CD14-positive monocyte (primary cell): ENCODE measurements around the gene HSP90B1. TPM values are rescaled to one million over a fixed set of nuclear protein-coding genes. Genes with fewer than 3 reads are reported as not detected.

Source experiments
- DNase-seq, 3 donors: peaks; one replicate each; pipeline ENCODE4 v3.0.0-alpha.2; 2011 to 2022
- H2AFZ ChIP-seq: 2 replicates; pipeline ENCODE4 v1.6.0; 2012; ENCODE audit warnings: mild to moderate bottlenecking, low read depth, low read length, inconsistent platforms; ENCODE audit not compliant: insufficient read depth, poor library complexity, severe bottlenecking
- H3K27ac ChIP-seq, 2 donors: 1 replicate in 1 of 2; 2 replicates in 1 of 2; pipeline ENCODE4 v1.5.1; 2012 to 2013; ENCODE audit warnings: low read length in 2 of 2, control low read depth in 1 of 2, inconsistent platforms in 1 of 2, low read depth in 1 of 2, mild to moderate bottlenecking in 1 of 2
- H3K27me3 ChIP-seq, 2 donors: one replicate each; pipeline versions ENCODE4 v1.6.0 to v1.6.1; 2011 to 2013; ENCODE audit warnings: low read length in 2 of 2; ENCODE audit not compliant: control insufficient read depth in 2 of 2, insufficient read depth in 2 of 2
- H3K36me3 ChIP-seq, 2 donors: replicated peaks in 1 of 2; 1 replicate in 1 of 2; 2 replicates in 1 of 2; pipeline versions ENCODE4 v1.5.1 to v1.6.1; 2012 to 2013; ENCODE audit warnings: low read length in 2 of 2, control low read depth in 1 of 2, inconsistent platforms in 1 of 2, mild to moderate bottlenecking in 1 of 2; ENCODE audit not compliant: insufficient read depth in 2 of 2, control insufficient read depth in 1 of 2
- H3K4me1 ChIP-seq, 2 donors: 1 replicate in 1 of 2; 2 replicates in 1 of 2; pipeline versions ENCODE4 v1.5.1 to v1.6.1; 2012 to 2013; ENCODE audit warnings: low read length in 2 of 2, control low read depth in 1 of 2, inconsistent platforms in 1 of 2, mild to moderate bottlenecking in 1 of 2, moderate library complexity in 1 of 2; ENCODE audit not compliant: insufficient read depth in 2 of 2, control insufficient read depth in 1 of 2
- H3K4me2 ChIP-seq: replicated peaks from 2 replicates; pipeline ENCODE3; 2012; ENCODE audit warnings: low read length, moderate library complexity, mild to moderate bottlenecking; ENCODE audit not compliant: poor library complexity, severe bottlenecking; ENCODE audit errors: extremely low read depth
- H3K4me3 ChIP-seq, 3 experiments: fragments of 200-600 bp in 1 of 3; sonication (generic) in 1 of 3; replicated peaks in 1 of 3; 1 replicate in 2 of 3; 2 replicates in 1 of 3; pipeline ENCODE4 v1.5.1; 2011 to 2013; ENCODE audit warnings: low read length in 3 of 3, mild to moderate bottlenecking in 3 of 3, control low read depth in 2 of 3, low read depth in 2 of 3, inconsistent platforms in 1 of 3, moderate library complexity in 1 of 3
- H3K79me2 ChIP-seq: 2 replicates; pipeline ENCODE4 v1.6.0; 2012; ENCODE audit warnings: mild to moderate bottlenecking, control low read depth, inconsistent platforms, low read length, moderate library complexity; ENCODE audit not compliant: insufficient read depth
- H3K9ac ChIP-seq: 2 replicates; pipeline ENCODE4 v1.6.0; 2017; ENCODE audit warnings: low read length, mild to moderate bottlenecking; ENCODE audit not compliant: insufficient read depth, poor library complexity, severe bottlenecking
- H3K9me3 ChIP-seq, 2 donors: replicated peaks in 1 of 2; 1 replicate in 1 of 2; 2 replicates in 1 of 2; pipeline versions ENCODE4 v1.5.1 to v1.6.1; 2012 to 2013; ENCODE audit warnings: low read length in 2 of 2, control low read depth in 1 of 2; ENCODE audit not compliant: control insufficient read depth in 1 of 2, insufficient read depth in 1 of 2
- H4K20me1 ChIP-seq: 2 replicates; pipeline ENCODE4 v1.6.0; 2012; ENCODE audit warnings: mild to moderate bottlenecking, low read length, control low read depth, moderate library complexity; ENCODE audit not compliant: insufficient read depth
- H3K27ac Mint-ChIP-seq, 7 donors: one replicate each; pipeline ENCODE4 v1.8.0; 2020; ENCODE audit warnings: mild to moderate bottlenecking in 7 of 7, mixed read lengths in 7 of 7, moderate library complexity in 6 of 7, inconsistent platforms in 2 of 7
- H3K27me3 Mint-ChIP-seq, 3 donors: one replicate each; pipeline ENCODE4 v1.8.0; 2021 to 2022; ENCODE audit warnings: low read depth in 3 of 3, mild to moderate bottlenecking in 3 of 3, mixed read lengths in 3 of 3, moderate library complexity in 3 of 3, inconsistent platforms in 1 of 3
- H3K36me3 Mint-ChIP-seq, 2 donors: one replicate each; pipeline ENCODE4 v1.8.0; 2020; ENCODE audit warnings: mixed read lengths in 2 of 2, inconsistent platforms in 1 of 2, mild to moderate bottlenecking in 1 of 2
- H3K4me1 Mint-ChIP-seq: one replicate; pipeline ENCODE4 v1.8.0; 2020; ENCODE audit warnings: mild to moderate bottlenecking, mixed read lengths
- H3K4me3 Mint-ChIP-seq, 2 donors: one replicate each; pipeline ENCODE4 v1.8.0; 2020; ENCODE audit warnings: mild to moderate bottlenecking in 2 of 2, mixed read lengths in 2 of 2, moderate library complexity in 1 of 2
- H3K9me3 Mint-ChIP-seq, 7 donors: one replicate each; pipeline ENCODE4 v1.8.0; 2020 to 2022; ENCODE audit warnings: mixed read lengths in 7 of 7, mild to moderate bottlenecking in 6 of 7, moderate library complexity in 6 of 7, inconsistent platforms in 2 of 7
- WGBS: methylation state at CpG from one replicate; pipeline ENCODE4 v1.1.5; 2013; ENCODE audit warnings: missing lambda C conversion rate; ENCODE audit not compliant: insufficient coverage; 5-methylcytosine and 5-hydroxymethylcytosine counted together
- intact Hi-C, 2 donors: fragments of 100-400 bp; cut with micrococcal nuclease; formaldehyde crosslinking; loops; one replicate each; pipeline versions ENCODE4 v1.15.0 to v1.15.1; 2023
- polyA plus RNA-seq, 3 donors: library from polyadenylated mRNA; depleted of rRNA in 1 of 3; unstranded in 2 of 3; stranded (reverse) in 1 of 3; fragments of 300-500 nt in 2 of 3; fragments of >200 nt in 1 of 3; fragmentation: Illumina TruSeq in 2 of 3; gene quantifications; 1 replicate in 2 of 3; 2 replicates in 1 of 3; pipeline ENCODE4 v1.2.3, GENCODE V29; 2012 to 2021
- TF ChIP-seq, protein P1 (sequence below): fragments of 200-600 bp; IDR thresholded peaks from one replicate; pipeline ENCODE4 v1.8.0; 2022; ENCODE audit warnings: antibody characterized with exemption, mild to moderate bottlenecking

HSP90B1 gene
- polyA plus RNA-seq, 3 donors = 97.9 to 177 (median 108) TPM

DNA sequence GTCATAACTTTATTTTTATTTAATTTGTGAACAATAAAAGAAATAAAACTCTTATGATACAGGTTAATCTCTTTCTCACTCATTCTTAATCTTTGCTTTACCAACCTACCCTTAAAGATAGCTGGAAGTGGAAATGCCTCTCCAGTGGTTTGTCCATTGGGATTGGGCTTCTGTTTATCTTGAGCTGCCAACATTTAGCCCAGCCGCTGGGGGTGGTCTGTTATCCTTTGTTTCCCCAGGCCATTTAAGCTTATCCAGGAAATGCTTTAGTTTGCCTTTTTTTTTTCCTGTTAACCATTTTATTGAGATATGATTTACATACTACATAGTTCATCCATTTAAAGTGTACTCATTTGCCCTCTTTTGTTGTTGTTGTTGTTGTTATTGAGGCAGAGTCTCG, 43.7 kb downstream of the HSP90B1 start:
- Histone ChIP-seq H3K9me3 (no peaks in the 10 kb centered on the region), H3K79me2 (peaks cover 86% of the 10 kb centered on the region), H3K9ac (no peak overlapping the region), H3K4me3 (no peak overlapping the region), H3K4me2 (no peak overlapping the region), H3K27me3 (no peaks in the 10 kb centered on the region), H3K36me3 (peaks cover 46 to 63% of the 10 kb centered on the region in 2 donors), H3K27ac (no peak overlapping the region), H4K20me1 (peaks cover 97% of the 10 kb centered on the region), H3K4me1 (no peaks in the 10 kb centered on the region), H2AFZ (no peak overlapping the region)
- intact Hi-C loops = no loop called here
- no CpG with 5 or more reads among the region's 2 CpGs for WGBS
- no peaks in the 10 kb centered on the region for H3K9me3 Mint-ChIP-seq
- H3K4me3 Mint-ChIP-seq = no peak overlapping the region
- peaks cover 40 to 61% of the 10 kb centered on the region in 2 donors for H3K36me3 Mint-ChIP-seq
- TF ChIP-seq, protein P1, sequence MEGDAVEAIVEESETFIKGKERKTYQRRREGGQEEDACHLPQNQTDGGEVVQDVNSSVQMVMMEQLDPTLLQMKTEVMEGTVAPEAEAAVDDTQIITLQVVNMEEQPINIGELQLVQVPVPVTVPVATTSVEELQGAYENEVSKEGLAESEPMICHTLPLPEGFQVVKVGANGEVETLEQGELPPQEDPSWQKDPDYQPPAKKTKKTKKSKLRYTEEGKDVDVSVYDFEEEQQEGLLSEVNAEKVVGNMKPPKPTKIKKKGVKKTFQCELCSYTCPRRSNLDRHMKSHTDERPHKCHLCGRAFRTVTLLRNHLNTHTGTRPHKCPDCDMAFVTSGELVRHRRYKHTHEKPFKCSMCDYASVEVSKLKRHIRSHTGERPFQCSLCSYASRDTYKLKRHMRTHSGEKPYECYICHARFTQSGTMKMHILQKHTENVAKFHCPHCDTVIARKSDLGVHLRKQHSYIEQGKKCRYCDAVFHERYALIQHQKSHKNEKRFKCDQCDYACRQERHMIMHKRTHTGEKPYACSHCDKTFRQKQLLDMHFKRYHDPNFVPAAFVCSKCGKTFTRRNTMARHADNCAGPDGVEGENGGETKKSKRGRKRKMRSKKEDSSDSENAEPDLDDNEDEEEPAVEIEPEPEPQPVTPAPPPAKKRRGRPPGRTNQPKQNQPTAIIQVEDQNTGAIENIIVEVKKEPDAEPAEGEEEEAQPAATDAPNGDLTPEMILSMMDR = no peak
- DNase-seq = no peak
- H3K27ac Mint-ChIP-seq = peak overlapping the region in 2 of 7 donors; percentile 22 to 34
- peaks cover 11% of the 10 kb centered on the region for H3K4me1 Mint-ChIP-seq
- no peaks in the 10 kb centered on the region for H3K27me3 Mint-ChIP-seq

DNA sequence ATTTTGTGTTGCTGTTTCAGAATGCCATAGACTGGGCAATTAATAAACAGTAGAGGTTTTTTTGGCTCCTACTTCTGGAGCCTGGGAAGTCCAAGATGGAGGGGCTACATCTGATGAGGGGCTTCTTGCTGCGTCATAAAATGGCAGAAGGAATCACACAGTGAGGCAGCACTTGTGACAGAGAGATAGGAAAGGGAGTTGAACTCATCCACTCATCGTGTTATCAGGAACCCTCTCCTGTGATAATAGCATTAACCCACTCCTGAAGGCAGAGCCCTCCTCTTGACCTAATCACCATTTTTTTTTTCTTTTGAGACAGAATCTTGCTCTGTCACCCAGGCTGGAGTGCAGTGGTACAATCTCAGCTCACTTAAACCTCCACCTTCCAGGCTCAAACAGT, 45.2 kb downstream of the HSP90B1 start:
- H4K20me1 ChIP-seq = peaks cover 87% of the 10 kb centered on the region
- Mint-ChIP-seq H3K27ac (peak overlapping the region in 1 of 7 donors; percentile 32), H3K36me3 (peaks cover 50 to 73% of the 10 kb centered on the region in 2 donors), H3K9me3 (no peaks in the 10 kb centered on the region), H3K27me3 (no peaks in the 10 kb centered on the region), H3K4me1 (peaks cover 8% of the 10 kb centered on the region), H3K4me3 (no peak overlapping the region)
- H3K4me1 ChIP-seq = no peaks in the 10 kb centered on the region
- no peak overlapping the region for H3K27ac ChIP-seq
- no peaks in the 10 kb centered on the region for H3K27me3 ChIP-seq
- H3K36me3 ChIP-seq = peaks cover 52 to 66% of the 10 kb centered on the region in 2 donors
- H3K4me3 ChIP-seq = no peak overlapping the region
- TF ChIP-seq, protein P1 = no peak
- no peaks in the 10 kb centered on the region for H3K9me3 ChIP-seq
- DNase-seq = no peak
- no peak overlapping the region for H2AFZ ChIP-seq
- no peak overlapping the region for H3K9ac ChIP-seq
- peaks cover 71% of the 10 kb centered on the region for H3K79me2 ChIP-seq
- intact Hi-C loops = no loop called here
- H3K4me2 ChIP-seq = no peak overlapping the region
- WGBS = no CpG with 5 or more reads among the region's 2 CpGs
